SK-N-SH (cell line): ENCODE results near the gene VWA5B2. TPM values are rescaled to one million over a fixed set of nuclear protein-coding genes. Genes with fewer than 3 reads are reported as not detected.

ENCODE experiments used
- CTCF ChIA-PET: fragments of 300-600, 350-600 bp; formaldehyde crosslinking; extraction: SDS; loops from one replicate; lab custom pipeline; 2021; lab: Yijun Ruan, JAX
- POLR2A ChIA-PET: fragments of 350-600 bp; sonication (Branson Sonifier 250); formaldehyde crosslinking; extraction: SDS; loops from one replicate; lab custom pipeline; 2020; ENCODE audit warnings: antibody characterized with exemption, inconsistent platforms; lab: Yijun Ruan, JAX
- DNase-seq: peaks from one replicate; pipeline ENCODE4 v3.0.0; 2012
- H2AFZ ChIP-seq: fragments of 200-600 bp; sonication (generic); 2 replicates; pipeline ENCODE4 v1.8.1; 2016; ENCODE audit warnings: antibody characterized with exemption, mild to moderate bottlenecking, low read depth
- H3F3A ChIP-seq: fragments of 200-600 bp; sonication (generic); replicated peaks from 2 replicates; pipeline ENCODE3; 2016; ENCODE audit warnings: antibody characterized with exemption, mild to moderate bottlenecking; ENCODE audit not compliant: insufficient read depth
- H3K27ac ChIP-seq, 2 experiments: fragments of 200-500 bp in 1 of 2; fragments of 200-600 bp in 1 of 2; sonication (Bioruptor generic) in 1 of 2; sonication (generic), shearing (Covaris generic) in 1 of 2; 2 replicates each; pipeline versions ENCODE4 v1.5.1 to v1.6.1; 2014 to 2016; ENCODE audit warnings: low read depth in 2 of 2, inconsistent platforms in 1 of 2, low read length in 1 of 2, mild to moderate bottlenecking in 1 of 2, mixed read lengths in 1 of 2
- H3K27me3 ChIP-seq: fragments of 200-600 bp; sonication (generic), shearing (Covaris generic); 2 replicates; pipeline ENCODE4 v1.6.1; 2016; ENCODE audit warnings: mixed run types; ENCODE audit not compliant: insufficient read depth
- H3K36me3 ChIP-seq, 2 experiments: fragments of 200-500 bp in 1 of 2; fragments of 200-600 bp in 1 of 2; sonication (Bioruptor generic) in 1 of 2; sonication (generic) in 1 of 2; replicated peaks in 1 of 2; 2 replicates each; pipeline versions ENCODE3 to v1.5.1; 2014 to 2016; ENCODE audit warnings: low read length in 1 of 2, mild to moderate bottlenecking in 1 of 2; ENCODE audit not compliant: insufficient read depth in 2 of 2, control insufficient read depth in 1 of 2
- H3K4me1 ChIP-seq, 2 experiments: fragments of 200-500 bp in 1 of 2; fragments of 200-600 bp in 1 of 2; sonication (Bioruptor generic) in 1 of 2; sonication (generic), shearing (Covaris generic) in 1 of 2; 2 replicates each; pipeline versions ENCODE4 v1.5.1 to v1.6.1; 2014 to 2016; ENCODE audit warnings: low read depth in 1 of 2, low read length in 1 of 2, mixed run types in 1 of 2; ENCODE audit not compliant: insufficient read depth in 2 of 2, control insufficient read depth in 1 of 2
- H3K4me2 ChIP-seq: fragments of 200-600 bp; sonication (generic), shearing (Covaris generic); 2 replicates; pipeline ENCODE4 v1.6.1; 2017; ENCODE audit warnings: mixed run types
- H3K4me3 ChIP-seq, 2 experiments: fragments of 200-500 bp in 1 of 2; fragments of 200-600 bp in 1 of 2; sonication (Bioruptor generic) in 1 of 2; sonication (generic), shearing (Covaris generic) in 1 of 2; 2 replicates each; pipeline versions ENCODE4 v1.5.1 to v1.8.1; 2014 to 2016; ENCODE audit warnings: low read depth in 2 of 2, inconsistent platforms in 1 of 2, low read length in 1 of 2, mild to moderate bottlenecking in 1 of 2, mixed read lengths in 1 of 2, moderate library complexity in 1 of 2
- H3K79me2 ChIP-seq: fragments of 200-600 bp; sonication (generic); 2 replicates; pipeline ENCODE4 v1.8.1; 2017; ENCODE audit warnings: mild to moderate bottlenecking; ENCODE audit not compliant: insufficient read depth
- H3K9ac ChIP-seq: fragments of 200-600 bp; sonication (generic); 2 replicates; pipeline ENCODE4 v1.6.1; 2017; ENCODE audit warnings: mixed run types
- H3K9me2 ChIP-seq: fragments of 200-600 bp; sonication (generic); 2 replicates; pipeline ENCODE4 v1.6.1; 2017; ENCODE audit warnings: mixed run types
- H3K9me3 ChIP-seq: fragments of 200-600 bp; sonication (generic); 2 replicates; pipeline ENCODE4 v1.6.1; 2017; ENCODE audit warnings: mixed run types, mild to moderate bottlenecking, moderate library complexity
- H4K20me1 ChIP-seq: fragments of 200-600 bp; sonication (generic); 2 replicates; pipeline ENCODE4 v1.6.1; 2017; ENCODE audit warnings: mild to moderate bottlenecking, mixed run types; ENCODE audit not compliant: insufficient read depth
- ELF1 ChIP-seq: IDR thresholded peaks from 2 replicates; pipeline ENCODE4 v1.4.0; 2012
- EZH2phosphoT487 ChIP-seq: fragments of 200-600 bp; sonication (generic); IDR thresholded peaks from 2 replicates; pipeline ENCODE4 v1.6.1; 2017; ENCODE audit warnings: low read depth, mixed run types, mild to moderate bottlenecking, antibody characterized with exemption, moderate library complexity, borderline replicate concordance
- FOSL2 ChIP-seq: IDR thresholded peaks from 2 replicates; pipeline ENCODE4 v1.4.0; 2012; ENCODE audit warnings: low read depth, mild to moderate bottlenecking, moderate library complexity, borderline replicate concordance
- FOXM1 ChIP-seq: IDR thresholded peaks from 2 replicates; pipeline ENCODE4 v1.4.0; 2012; ENCODE audit warnings: low read depth, mild to moderate bottlenecking
- IRF3 ChIP-seq: fragments of 150-350 bp; IDR thresholded peaks from 2 replicates; pipeline ENCODE4 v1.6.1; 2016; ENCODE audit warnings: mild to moderate bottlenecking, low read depth, low read length
- MAX ChIP-seq: IDR thresholded peaks from 2 replicates; pipeline ENCODE4 v1.4.0; 2012; ENCODE audit warnings: low read depth
- REST ChIP-seq: IDR thresholded peaks from 2 replicates; pipeline ENCODE4 v1.6.1; 2012; ENCODE audit warnings: mild to moderate bottlenecking, low read depth, low read length, moderate library complexity
- RFX5 ChIP-seq: IDR thresholded peaks from 2 replicates; pipeline ENCODE4 v1.6.1; 2012; ENCODE audit warnings: mild to moderate bottlenecking, improper control_type of control experiment, low read length
- TAF1 ChIP-seq: IDR thresholded peaks from 2 replicates; pipeline ENCODE4 v1.6.1; 2012; ENCODE audit warnings: low read depth, mild to moderate bottlenecking, low read length, moderate library complexity, borderline replicate concordance
- TCF12 ChIP-seq: IDR thresholded peaks from 2 replicates; pipeline ENCODE4 v1.4.0; 2012
- TEAD4 ChIP-seq: IDR thresholded peaks from 2 replicates; pipeline ENCODE4 v1.4.0; 2012; ENCODE audit warnings: mild to moderate bottlenecking, borderline replicate concordance; ENCODE audit not compliant: insufficient read depth
- WGBS: methylation state at CpG from one replicate; pipeline ENCODE4 v1.1.6; 2017; ENCODE audit warnings: low lambda C conversion rate; 5-methylcytosine and 5-hydroxymethylcytosine counted together
- polyA plus RNA-seq, 3 experiments: library from polyadenylated mRNA; depleted of rRNA; stranded (reverse); fragments of >200 nt; gene quantifications; 2 replicates each; pipeline ENCODE4 v1.2.3, GENCODE V29; 2012

VWA5B2 gene
- polyA plus RNA-seq, 1 of the 3 experiments (the other 2 are of a cell fraction) = 0.08 TPM

DNA sequence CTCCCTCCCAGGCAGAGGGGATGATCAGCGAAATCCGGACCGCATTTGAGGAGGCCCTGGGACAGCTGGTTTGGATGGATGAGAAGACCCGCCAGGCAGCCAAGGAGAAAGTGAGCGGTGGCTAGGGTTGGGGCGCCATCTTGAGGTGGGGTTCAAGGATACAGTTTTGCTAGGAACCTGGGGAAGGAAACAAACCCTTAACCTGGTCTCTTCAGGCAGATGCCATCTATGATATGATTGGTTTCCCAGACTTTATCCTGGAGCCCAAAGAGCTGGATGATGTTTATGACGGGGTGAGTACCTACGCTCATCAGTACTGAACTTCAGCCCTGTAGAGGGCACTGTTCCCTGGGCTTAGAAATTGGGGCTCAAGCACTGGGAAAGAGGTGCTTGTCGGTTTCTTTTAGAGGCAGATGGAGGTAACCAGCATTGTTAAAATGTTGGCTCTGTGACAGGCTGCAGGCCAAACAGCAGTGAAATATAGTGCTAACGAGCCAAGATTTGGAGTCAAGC, 60.1 kb downstream of the VWA5B2 start (continued):
- no peak for TF ChIP-seq REST
- no peak for TF ChIP-seq EZH2phosphoT487

GRCh38 chr3:184290331-184290730, 60.9 kb downstream of the VWA5B2 start:
- 94% methylated on average over 10 of the region's 10 CpGs for WGBS
- Histone ChIP-seq H3K9me2 (no peaks in the 10 kb centered on the region), H2AFZ (no peak overlapping the region), H3K36me3 (no peaks in the 10 kb centered on the region), H3K9ac (no peak overlapping the region), H4K20me1 (no peaks in the 10 kb centered on the region), H3K27ac (no peak overlapping the region), H3K4me2 (no peak overlapping the region), H3K4me1 (no peaks in the 10 kb centered on the region), H3K79me2 (no peaks in the 10 kb centered on the region), H3K4me3 (no peak overlapping the region), H3K9me3 (no peaks in the 10 kb centered on the region), H3K27me3 (no peaks in the 10 kb centered on the region; the same call in 1 of the 2 replicates), H3F3A (peaks cover 4% of the 10 kb centered on the region)
- no peak for DNase-seq
- TF ChIP-seq MAX (no peak), RFX5 (no peak), ELF1 (no peak), FOSL2 (no peak), TAF1 (no peak)
- ChIA-PET CTCF (interaction anchor here (0.9 to 4.2 kb wide), 7 partner anchors 38 to 395 kb away, joined by 3 to 18 read pairs (median 3); no protein-coding TSS in a partner anchor), POLR2A (no interaction called here)

DNA sequence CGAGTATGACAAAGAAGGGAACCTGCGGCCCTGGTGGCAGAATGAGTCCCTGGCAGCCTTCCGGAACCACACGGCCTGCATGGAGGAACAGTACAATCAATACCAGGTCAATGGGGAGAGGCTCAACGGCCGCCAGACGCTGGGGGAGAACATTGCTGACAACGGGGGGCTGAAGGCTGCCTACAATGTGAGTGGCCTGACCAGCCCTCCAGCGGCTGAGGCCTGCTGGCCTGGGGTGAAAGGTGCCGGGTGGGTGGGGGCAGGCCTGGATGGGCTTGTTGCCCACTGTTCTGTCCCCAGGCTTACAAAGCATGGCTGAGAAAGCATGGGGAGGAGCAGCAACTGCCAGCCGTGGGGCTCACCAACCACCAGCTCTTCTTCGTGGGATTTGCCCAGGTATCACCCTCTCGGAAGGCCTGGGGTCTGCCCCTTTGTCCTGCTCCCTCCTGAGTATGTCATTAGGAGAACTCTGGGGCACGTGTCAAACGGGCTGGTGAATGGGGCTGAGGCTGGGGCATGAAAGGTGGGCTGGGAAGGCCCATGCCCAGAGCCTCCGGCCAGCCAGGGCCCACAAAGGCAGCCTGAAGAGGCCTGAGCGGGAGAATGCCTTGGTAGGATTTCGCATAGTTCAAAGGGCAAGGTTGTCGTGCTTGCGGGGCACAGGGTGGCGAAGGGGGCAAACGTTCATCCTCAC, 61.8 kb downstream of the VWA5B2 start:
- H3K9ac ChIP-seq = no peak overlapping the region

More for the DNA sequence above, 61.8 kb downstream of the VWA5B2 start:
- TF ChIP-seq IRF3 (no peak), TCF12 (no peak), TEAD4 (no peak), FOXM1 (no peak), ELF1 (no peak)
- WGBS = 72% methylated on average over 14 of the region's 22 CpGs
- H3K27ac ChIP-seq = no peak overlapping the region
- ChIA-PET CTCF (interaction anchor here (0.6 to 4.2 kb wide), 8 partner anchors 15 to 511 kb away, joined by 3 to 18 read pairs (median 5); partner anchors contain the start of gene EEF1AKMT4), POLR2A (interaction anchor here (0.6 kb wide), 1 partner anchor 18 kb away, joined by 3 read pairs; no protein-coding TSS in a partner anchor)
- H3K4me3 ChIP-seq = no peak overlapping the region
- H3K9me3 ChIP-seq = no peaks in the 10 kb centered on the region
- no peak overlapping the region for H2AFZ ChIP-seq
- H3K4me2 ChIP-seq = no peak overlapping the region
- no peaks in the 10 kb centered on the region for H3K79me2 ChIP-seq
- no peaks in the 10 kb centered on the region for H3K9me2 ChIP-seq
- DNase-seq = no peak
- H3K4me1 ChIP-seq = no peaks in the 10 kb centered on the region
- H4K20me1 ChIP-seq = no peaks in the 10 kb centered on the region
- no peaks in the 10 kb centered on the region; the same call in 1 of the 2 replicates for H3K27me3 ChIP-seq
- peaks cover 4% of the 10 kb centered on the region for H3F3A ChIP-seq
- H3K36me3 ChIP-seq = no peaks in the 10 kb centered on the region
